Natural killer cell (primary cell): ENCODE measurements around the gene ECE1. TPM values are rescaled to one million over a fixed set of nuclear protein-coding genes. Genes with fewer than 3 reads are reported as not detected.

Source experiments
- ATAC-seq, 3 donors: fragments of 150-1000 bp in 2 of 3; fragments of 200-7000 bp in 1 of 3; cut with Tn5 transposase; 1 replicate in 1 of 3; 2 replicates in 2 of 3; pipeline ENCODE4 v1.10.0; 2021; ENCODE audit warnings: mild to moderate bottlenecking in 2 of 3, moderate library complexity in 2 of 3
- DNase-seq, 2 donors: peaks; one replicate each; pipeline versions ENCODE4 v3.0.0 to v3.0.0-alpha.2; 2013 to 2021; ENCODE audit warnings: mixed read lengths in 1 of 2
- H3K27ac ChIP-seq: one replicate; pipeline ENCODE4 v1.5.1; 2013; ENCODE audit warnings: mild to moderate bottlenecking, low read length
- H3K27me3 ChIP-seq: one replicate; pipeline ENCODE4 v1.6.1; 2013; ENCODE audit warnings: low read length; ENCODE audit not compliant: control insufficient read depth, insufficient read depth
- H3K36me3 ChIP-seq: one replicate; pipeline ENCODE4 v1.6.1; 2013; ENCODE audit warnings: low read length; ENCODE audit not compliant: control insufficient read depth, insufficient read depth
- H3K4me1 ChIP-seq: one replicate; pipeline ENCODE4 v1.6.1; 2013; ENCODE audit warnings: low read length; ENCODE audit not compliant: control insufficient read depth, insufficient read depth
- H3K4me3 ChIP-seq: one replicate; pipeline ENCODE4 v1.5.1; 2013; ENCODE audit warnings: low read length
- H3K9me3 ChIP-seq: one replicate; pipeline ENCODE4 v1.6.1; 2013; ENCODE audit warnings: low read length; ENCODE audit not compliant: control insufficient read depth, insufficient read depth
- H3K27ac Mint-ChIP-seq, 2 donors: one replicate each; pipeline ENCODE4 v1.8.0; 2022; ENCODE audit warnings: mild to moderate bottlenecking in 2 of 2, mixed read lengths in 2 of 2, moderate library complexity in 1 of 2
- H3K27me3 Mint-ChIP-seq, 2 donors: one replicate each; pipeline ENCODE4 v1.8.0; 2022; ENCODE audit warnings: low read depth in 2 of 2, mixed read lengths in 2 of 2
- H3K36me3 Mint-ChIP-seq: one replicate; pipeline ENCODE4 v1.8.0; 2022; ENCODE audit warnings: mixed read lengths
- H3K4me1 Mint-ChIP-seq, 2 donors: one replicate each; pipeline ENCODE4 v1.8.0; 2022; ENCODE audit warnings: mixed read lengths in 2 of 2
- H3K4me3 Mint-ChIP-seq: one replicate; pipeline ENCODE4 v1.8.0; 2022; ENCODE audit warnings: mild to moderate bottlenecking, moderate library complexity, mixed read lengths
- H3K9me3 Mint-ChIP-seq, 2 donors: one replicate each; pipeline ENCODE4 v1.8.0; 2022; ENCODE audit warnings: mixed read lengths in 2 of 2
- CTCF ChIP-seq: fragments of 200-600 bp; IDR thresholded peaks from one replicate; pipeline ENCODE4 v1.8.0; 2022; ENCODE audit warnings: antibody characterized with exemption
- WGBS: methylation state at CpG from one replicate; pipeline ENCODE4 v1.1.7; 2013; ENCODE audit warnings: missing lambda C conversion rate; ENCODE audit not compliant: insufficient coverage; 5-methylcytosine and 5-hydroxymethylcytosine counted together
- intact Hi-C: fragments of 100-400 bp; cut with micrococcal nuclease; formaldehyde crosslinking; loops from one replicate; pipeline ENCODE4 v1.14.2; 2022
- total RNA-seq, 4 donors: library from RNA; stranded (reverse); fragments of 120-200 nt in 1 of 4; gene quantifications; one replicate each; pipeline versions ENCODE4 v1.2.3 to v1.2.4, GENCODE V29; 2013 to 2022

ECE1 gene
- total RNA-seq, 3 donors from 2014 or later (not counting 1 experiment from before 2014, with no cell fraction given) = 47.2 to 70.1 (median 50.7) TPM

GRCh38 chr1:21175670-21176581, 114.3 kb downstream of the ECE1 start:
- H3K27me3 ChIP-seq = no peaks in the 10 kb centered on the region
- H3K27ac Mint-ChIP-seq = peak overlapping the region; percentile 89 to 94
- H3K27ac ChIP-seq = peak overlapping the region; percentile 89
- H3K4me3 ChIP-seq = peak overlapping the region; percentile 89
- no peak for TF ChIP-seq CTCF
- no peaks in the 10 kb centered on the region for H3K36me3 ChIP-seq
- H3K9me3 Mint-ChIP-seq = no peaks in the 10 kb centered on the region
- peaks cover 15% of the 10 kb centered on the region for H3K4me1 ChIP-seq
- H3K4me1 Mint-ChIP-seq = peaks cover 35 to 47% of the 10 kb centered on the region in 2 donors
- H3K4me3 Mint-ChIP-seq = peak overlapping the region; percentile 97
- H3K27me3 Mint-ChIP-seq = no peaks in the 10 kb centered on the region
- peak; percentile 51 to 63 for DNase-seq
- no peaks in the 10 kb centered on the region for H3K36me3 Mint-ChIP-seq
- WGBS = under 1% methylated on average over 53 of the region's 69 CpGs
- intact Hi-C loops = loop anchor here (5.0 kb wide), 2 partner anchors 154 to 389 kb away; partner anchors contain the start of gene HP1BP3
- no peaks in the 10 kb centered on the region for H3K9me3 ChIP-seq
- peak; percentile 2 to 10 (median 3) for ATAC-seq

DNA sequence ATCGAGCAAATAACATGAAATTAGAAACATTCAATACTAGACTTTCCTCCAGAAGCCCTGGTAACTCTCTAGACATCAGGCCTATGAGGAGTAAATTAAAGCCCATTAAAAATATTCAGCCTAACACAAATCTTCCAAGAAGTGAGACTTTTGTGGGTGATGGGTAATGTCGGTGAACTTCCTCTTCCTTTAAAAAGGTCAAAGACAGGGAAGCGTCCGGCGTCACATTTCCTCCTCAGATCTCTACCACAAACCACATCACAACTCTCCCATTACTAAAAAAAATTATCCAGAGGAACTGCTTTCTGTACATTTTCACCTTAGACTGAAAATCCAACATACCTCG, 115.0 kb downstream of the ECE1 start:
- Mint-ChIP-seq H3K36me3 (no peaks in the 10 kb centered on the region), H3K27ac (peak overlapping the region; percentile 89 to 94), H3K4me3 (peak overlapping the region; percentile 97), H3K9me3 (no peaks in the 10 kb centered on the region), H3K27me3 (no peaks in the 10 kb centered on the region), H3K4me1 (peaks cover 35 to 51% of the 10 kb centered on the region in 2 donors)
- peak overlapping the region; percentile 89 for H3K27ac ChIP-seq
- no peaks in the 10 kb centered on the region for H3K9me3 ChIP-seq
- H3K4me1 ChIP-seq = peaks cover 15% of the 10 kb centered on the region
- ATAC-seq = no peak
- TF ChIP-seq CTCF = no peak
- peak in 1 of 2 donors; percentile 75 for DNase-seq
- H3K27me3 ChIP-seq = no peaks in the 10 kb centered on the region
- 1% methylated on average over 6 of the region's 6 CpGs for WGBS
- intact Hi-C loops = loop anchor here (5.0 kb wide), 2 partner anchors 153 to 388 kb away; partner anchors contain the start of gene HP1BP3
- H3K36me3 ChIP-seq = no peaks in the 10 kb centered on the region
- H3K4me3 ChIP-seq = peak overlapping the region; percentile 89

DNA sequence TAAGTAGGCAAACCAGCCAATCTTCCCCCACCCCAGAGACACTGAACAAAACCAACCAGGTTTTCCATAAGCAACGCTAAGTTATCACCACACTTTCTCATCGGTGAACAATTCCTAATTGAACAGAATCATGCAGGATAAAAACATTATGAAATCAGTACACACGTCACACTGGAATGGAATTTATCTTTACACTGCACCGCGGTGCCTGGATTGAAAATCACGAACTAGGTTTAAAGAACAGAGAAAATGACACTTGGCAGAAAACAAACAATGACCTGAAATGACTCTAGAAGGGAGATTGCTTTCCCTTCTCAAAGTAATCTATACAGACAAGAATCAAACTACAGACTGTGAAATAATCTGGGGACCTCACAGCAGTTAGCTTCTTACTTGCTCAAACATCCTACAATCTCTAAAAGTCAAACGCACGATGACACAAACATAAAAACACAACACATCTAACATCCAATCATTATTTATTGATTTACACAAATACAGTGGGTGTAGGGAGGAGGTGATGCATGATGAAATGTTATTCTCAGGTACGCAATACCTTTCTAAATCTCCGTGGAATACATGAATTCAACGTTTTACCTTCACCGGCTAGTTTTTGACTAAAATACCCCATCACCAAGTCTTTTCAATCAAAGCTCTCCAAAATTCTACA, 115.5 kb downstream of the ECE1 start:
- no peaks in the 10 kb centered on the region for H3K27me3 ChIP-seq
- H3K9me3 ChIP-seq = no peaks in the 10 kb centered on the region
- intact Hi-C loops = loop anchor here (5.0 kb wide), 2 partner anchors 152 to 387 kb away; partner anchors contain the start of gene HP1BP3
- H3K27ac Mint-ChIP-seq = peak overlapping the region; percentile 89 to 94
- no peaks in the 10 kb centered on the region for H3K36me3 ChIP-seq
- no peak for ATAC-seq
- 61% methylated on average over 9 of the region's 12 CpGs for WGBS
- H3K9me3 Mint-ChIP-seq = no peaks in the 10 kb centered on the region
- H3K4me1 ChIP-seq = peaks cover 15% of the 10 kb centered on the region
- peak overlapping the region; percentile 89 for H3K4me3 ChIP-seq
- no peaks in the 10 kb centered on the region for H3K36me3 Mint-ChIP-seq
- no peak for TF ChIP-seq CTCF
- peak in 1 of 2 donors; percentile 14 for DNase-seq
- H3K4me1 Mint-ChIP-seq = peaks cover 35 to 52% of the 10 kb centered on the region in 2 donors
- H3K27ac ChIP-seq = peak overlapping the region; percentile 89
- peak overlapping the region; percentile 97 for H3K4me3 Mint-ChIP-seq
- H3K27me3 Mint-ChIP-seq = no peaks in the 10 kb centered on the region
